HG02642 (cell line): ENCODE data around the gene SNTB2.

ENCODE experiments used
- ATAC-seq: cut with Tn5 transposase; IDR thresholded peaks from one replicate; pipeline ENCODE4 v1.9.1; 2021; ENCODE audit warnings: mild to moderate bottlenecking; ENCODE audit not compliant: unreplicated experiment, poor library complexity

SNTB2 gene

DNA sequence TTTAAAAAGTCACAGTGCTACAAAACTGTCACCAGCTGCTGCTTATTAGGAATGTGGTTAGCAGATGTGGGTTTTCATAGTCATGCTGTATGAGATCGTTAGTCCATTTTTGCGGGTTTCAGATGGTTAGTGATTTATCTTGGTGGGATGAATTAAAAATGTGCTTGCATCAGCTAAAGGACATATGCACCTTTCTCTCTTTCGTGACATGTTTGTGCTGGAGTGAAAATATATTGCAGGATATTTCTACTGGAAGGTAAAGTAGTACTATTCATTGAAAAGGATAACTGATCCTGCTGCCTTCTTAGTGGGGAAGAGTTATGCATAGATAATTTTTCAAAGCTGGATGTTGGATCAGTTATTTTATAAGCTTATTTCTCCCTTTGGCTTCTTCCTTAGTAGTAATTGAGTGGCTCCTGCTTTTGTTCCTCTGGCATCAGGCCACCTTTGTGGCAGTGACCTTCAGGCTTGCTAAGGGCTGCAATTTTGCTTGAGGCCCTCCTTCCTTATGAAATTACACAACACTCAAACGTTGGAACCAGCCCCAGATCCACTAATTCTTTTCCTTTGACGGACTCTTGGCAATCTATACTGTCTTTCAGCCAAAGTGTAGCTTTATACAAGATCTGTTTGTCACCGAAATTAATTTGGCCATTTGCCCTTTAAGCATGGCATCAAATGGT lies 7.5 kb upstream of the SNTB2 start:
- no peak for ATAC-seq

DNA sequence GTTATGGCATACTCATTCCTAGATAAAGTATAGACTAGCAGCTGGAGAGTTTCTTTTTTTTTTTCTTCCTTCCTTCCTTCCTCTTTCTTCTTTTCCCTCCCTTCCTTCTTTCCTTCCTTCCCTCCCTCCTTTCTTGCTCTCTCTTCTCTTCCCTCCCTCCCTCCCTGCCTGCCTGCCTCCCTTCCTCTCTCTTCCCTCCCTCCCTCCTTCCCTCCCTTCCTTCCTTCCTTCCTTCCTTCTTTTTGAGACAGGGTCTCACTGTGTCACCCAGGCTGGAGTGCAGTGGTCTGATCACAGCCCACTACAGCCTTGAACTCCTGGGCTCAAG lies 7.0 kb upstream of the SNTB2 start:
- no peak for ATAC-seq

DNA sequence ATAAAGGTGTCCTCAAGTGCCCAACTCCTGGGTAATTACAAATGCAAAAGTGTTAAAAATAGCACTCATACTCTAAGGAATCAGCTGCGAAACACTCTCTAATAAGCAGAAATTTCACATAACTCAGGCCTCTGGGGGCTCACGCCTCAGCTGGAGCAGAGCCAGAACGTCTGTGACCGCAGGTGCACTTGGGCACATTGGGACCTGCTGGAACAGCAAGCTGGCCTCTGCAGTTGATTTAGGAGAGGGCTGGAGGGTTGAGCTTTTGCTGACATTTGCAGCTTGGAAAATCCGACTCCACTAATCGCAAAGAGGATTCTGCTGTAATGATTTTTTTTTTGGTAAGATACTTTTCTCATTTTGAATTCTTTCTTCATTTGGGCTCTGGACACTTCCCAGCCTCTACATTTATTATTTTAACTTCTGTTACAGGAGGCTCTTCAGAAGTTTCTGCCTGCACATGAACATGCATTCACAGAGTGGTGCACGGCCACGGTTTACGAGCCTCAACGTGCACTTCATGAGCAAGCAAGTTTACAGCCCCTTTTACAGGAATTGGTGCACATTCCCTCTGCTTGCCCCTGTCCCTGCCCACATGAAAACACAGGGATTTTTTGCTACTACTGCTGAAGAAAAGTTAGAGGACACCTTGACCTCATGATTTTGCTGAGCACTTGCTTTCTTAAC lies 4.1 kb upstream of the SNTB2 start:
- ATAC-seq = no peak

DNA sequence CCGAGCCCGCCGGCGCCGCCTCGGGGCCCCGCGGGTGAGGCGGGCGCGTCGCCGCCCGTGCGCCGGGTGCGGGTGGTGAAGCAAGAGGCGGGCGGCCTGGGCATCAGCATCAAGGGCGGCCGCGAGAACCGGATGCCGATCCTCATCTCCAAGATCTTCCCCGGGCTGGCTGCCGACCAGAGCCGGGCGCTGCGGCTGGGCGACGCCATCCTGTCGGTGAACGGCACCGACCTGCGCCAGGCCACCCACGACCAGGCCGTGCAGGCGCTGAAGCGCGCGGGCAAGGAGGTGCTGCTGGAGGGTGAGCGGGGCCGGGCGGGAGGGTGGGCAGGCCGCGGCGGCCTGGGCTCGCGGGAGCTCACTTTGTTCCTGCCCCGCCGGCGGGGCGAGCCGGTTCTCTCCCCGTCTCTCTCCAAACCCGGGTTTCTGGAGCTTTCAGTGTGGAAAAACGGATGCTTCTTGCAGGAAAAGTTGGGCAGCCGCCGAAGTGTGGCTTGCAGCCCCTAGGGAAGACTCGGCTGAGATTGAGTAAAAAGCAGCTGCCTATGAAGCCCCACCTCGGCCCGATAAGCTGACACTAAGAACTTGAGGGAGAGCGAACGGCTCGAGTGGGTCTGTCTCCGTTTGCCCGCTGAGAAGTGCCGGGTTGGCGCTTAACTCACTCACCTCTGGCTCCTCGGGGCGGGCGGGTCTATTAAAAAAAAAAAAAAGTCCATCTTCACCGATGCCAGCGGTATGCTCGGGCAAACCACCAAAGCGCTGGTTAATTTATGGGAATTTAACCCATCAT lies 677 bp downstream of the SNTB2 start:
- ATAC-seq = peak; percentile 34

DNA sequence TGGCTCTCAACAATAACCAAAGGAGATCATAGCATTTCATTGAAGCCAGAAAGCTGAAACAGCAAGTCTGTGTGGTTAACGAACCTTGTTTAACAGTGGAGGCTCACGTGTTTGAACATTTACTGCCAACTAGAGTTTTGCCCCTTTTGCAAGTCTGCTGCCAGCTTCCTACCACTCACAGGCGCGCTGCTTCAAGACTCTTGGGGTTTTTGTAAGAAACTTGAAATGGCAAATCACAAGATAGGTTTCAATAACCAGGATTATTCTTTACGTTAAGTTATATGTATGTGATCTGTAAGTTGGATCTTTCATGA lies 1.2 kb downstream of the SNTB2 start:
- no peak for ATAC-seq

DNA sequence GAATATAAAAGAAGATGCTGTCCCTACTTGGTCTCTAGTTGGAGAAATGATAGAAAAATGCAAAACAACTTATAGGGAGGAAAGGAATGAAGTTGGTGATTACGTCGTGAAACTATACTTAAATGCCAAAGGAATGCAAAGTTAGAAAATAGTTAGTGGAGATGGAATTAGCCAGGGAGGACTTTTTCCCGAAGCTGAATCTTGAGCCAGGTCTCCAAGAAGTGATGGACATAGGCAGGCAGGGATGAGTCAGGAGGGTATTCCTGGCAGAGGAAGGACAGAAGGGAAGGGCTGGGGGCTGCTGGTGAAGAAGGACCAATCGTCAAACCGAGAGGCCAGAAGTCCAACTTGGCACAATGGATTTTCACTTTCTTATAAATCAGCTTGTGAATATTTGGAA lies 1.8 kb downstream of the SNTB2 start:
- no peak for ATAC-seq

DNA sequence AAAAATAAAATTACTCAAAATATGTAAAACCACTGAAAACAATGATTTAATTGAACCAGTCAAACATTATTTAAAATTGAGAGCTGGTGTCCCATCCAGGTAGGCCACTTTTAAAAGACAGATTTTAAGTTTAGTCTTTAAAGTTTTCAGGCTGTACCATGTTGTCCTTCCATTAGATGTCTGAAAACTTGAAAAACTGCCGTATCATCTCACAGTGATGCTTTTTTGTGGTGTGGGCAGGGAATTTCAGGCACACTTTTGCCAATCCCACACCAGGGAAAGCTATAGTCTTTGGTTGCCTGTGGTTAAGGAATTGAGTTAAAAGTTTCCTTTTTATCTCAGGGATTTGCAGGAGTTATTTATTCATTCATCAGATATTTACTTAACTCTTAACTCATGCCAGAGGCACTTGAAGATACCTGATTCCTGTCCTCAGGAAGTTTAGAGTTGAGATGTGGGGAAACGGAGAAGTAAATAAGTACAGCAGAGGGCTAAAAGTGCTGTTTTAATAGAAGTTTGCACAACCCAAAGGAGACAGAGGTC lies 3.2 kb downstream of the SNTB2 start:
- ATAC-seq = no peak

DNA sequence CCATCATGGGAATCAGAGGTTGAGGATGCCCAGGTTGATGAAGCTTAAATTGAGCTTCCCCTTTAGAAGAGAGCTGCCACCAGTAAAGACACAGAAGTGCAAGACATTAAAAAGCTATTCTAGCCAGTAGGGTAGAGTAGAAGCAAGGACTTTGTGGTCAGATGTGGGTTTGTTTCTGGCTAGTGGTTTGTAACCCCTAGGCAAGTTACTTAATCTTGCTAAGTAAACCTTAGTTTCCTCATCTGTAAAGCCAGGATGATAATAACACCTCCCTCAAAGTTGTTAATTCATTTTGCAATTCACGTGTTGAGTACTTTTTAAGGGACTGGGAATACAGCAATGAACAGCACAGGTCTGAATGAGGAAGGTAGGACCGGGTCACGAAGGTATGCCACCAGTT lies 3.6 kb downstream of the SNTB2 start:
- ATAC-seq = no peak

DNA sequence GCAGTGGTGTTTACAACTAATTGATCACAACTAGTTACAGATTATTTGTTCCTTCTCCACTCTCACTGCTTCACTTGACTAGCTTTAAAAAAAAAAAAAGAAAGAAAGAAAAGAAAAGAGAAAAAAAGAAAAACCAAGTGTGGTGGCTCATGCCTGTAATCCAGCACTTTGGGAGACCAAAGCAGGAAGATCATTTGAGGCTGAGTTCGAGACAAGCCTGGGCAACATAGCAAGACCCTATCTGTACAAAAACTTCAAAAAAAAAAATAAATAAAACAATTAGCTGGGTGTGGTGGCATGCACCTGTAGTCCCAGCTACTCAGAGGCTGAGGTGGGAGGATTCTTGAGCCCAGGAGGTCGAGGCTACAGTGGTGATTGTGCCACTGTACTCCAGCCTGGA lies 4.2 kb downstream of the SNTB2 start:
- ATAC-seq = no peak

DNA sequence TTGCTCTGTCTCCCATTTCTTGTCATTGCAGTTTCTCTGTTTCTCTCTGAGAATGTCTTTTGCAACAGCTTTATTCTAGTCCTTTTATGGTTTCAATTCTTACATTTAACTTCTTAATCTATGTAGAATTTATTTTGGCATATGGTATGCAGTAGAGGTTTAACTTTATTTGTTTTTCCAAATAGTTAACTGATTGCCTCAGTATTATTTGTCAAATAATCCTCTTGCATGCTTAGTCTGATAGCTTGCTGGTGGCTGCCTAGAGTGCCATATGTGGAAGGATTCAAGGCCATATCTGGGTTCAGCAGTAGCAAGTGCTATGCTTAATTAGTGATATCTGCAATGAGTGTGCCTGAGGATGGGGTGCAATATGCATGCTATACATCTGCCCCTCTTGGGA lies 6.9 kb downstream of the SNTB2 start:
- no peak for ATAC-seq

DNA sequence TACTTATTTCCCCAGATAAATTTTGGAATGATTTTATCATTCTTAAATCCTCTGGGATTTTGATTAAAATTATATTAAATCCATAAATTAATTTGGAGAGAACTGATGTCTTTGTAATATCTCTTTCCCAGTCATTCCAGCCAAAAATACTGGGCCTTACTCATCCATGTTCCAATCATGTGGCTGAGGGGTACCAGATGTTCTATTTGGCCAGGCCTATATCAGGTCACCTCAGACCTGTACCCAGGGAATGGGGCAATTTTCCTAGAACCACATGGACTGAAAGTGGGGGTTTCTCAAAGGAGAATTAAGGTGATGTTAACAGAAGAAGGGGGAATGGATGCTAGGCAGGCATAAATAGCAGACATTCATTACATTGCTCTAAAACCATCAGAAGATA lies 7.5 kb downstream of the SNTB2 start:
- ATAC-seq = no peak

DNA sequence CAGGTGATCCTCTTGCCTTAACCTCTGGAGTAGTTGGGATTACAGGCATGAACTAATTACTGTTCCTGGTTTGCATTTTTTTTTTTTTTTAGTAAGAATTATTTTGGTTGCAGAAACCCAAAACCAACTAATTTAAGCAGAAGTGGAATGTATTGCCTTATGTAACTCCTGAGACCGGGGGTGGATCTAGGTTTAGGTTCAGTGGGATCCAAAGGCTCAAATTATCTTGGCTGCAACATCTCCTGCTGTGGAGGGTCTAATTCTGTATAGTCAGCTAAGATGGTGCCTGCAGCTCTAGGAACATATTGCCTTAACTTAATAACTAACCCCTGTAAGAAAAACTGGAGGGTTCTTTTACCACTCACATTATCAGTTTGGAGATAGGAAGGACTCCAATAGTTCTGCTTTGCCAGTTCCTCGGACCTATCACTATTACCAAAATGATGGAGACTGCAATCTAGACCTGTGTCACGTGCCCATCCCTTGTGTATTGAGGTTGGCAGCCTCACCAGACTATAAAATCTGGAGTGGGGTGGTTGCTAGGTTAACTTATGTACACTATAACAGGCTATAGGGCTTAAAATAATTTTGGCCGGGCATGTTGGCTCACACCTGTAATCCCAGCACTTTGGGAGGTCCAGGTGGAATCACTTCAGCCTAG lies 8.5 kb downstream of the SNTB2 start:
- no peak for ATAC-seq

DNA sequence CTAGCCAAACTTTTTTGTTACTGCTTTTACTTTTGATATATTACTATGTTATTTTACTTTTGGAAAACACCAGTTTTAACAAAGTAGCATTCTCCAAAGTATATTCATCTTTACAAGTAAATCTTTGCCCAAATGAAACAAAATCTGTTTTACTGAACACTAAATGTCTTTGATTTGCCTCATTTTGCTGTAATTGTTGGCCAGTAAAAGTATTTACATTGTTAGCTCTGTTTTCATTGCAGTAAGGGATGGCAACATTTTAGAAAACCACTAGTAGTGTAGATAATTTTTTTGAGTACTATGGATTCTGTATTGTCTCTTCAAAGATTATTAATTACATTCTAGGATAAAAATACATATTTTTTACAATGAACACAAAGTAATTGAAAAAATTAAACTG lies 10.6 kb downstream of the SNTB2 start:
- no peak for ATAC-seq

DNA sequence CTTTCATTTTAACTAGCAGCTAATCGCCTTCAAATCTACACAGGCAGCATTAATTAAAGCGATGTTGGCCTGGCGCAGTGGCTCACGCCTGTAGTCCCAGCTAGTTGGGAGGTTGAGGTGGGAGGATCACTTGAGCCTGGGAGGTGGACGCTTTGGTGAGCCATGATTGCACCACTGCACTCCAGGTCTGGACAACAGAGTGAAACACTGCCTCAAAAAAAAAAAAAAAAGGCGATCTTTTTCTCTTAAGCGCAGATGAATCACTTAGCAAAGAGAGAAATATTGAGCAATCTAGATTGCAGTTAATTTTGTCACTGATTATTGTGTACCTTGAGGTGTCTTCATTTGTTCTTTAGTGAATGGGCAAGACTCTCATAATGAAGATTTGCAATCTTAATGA lies 12.4 kb downstream of the SNTB2 start:
- ATAC-seq = no peak

DNA sequence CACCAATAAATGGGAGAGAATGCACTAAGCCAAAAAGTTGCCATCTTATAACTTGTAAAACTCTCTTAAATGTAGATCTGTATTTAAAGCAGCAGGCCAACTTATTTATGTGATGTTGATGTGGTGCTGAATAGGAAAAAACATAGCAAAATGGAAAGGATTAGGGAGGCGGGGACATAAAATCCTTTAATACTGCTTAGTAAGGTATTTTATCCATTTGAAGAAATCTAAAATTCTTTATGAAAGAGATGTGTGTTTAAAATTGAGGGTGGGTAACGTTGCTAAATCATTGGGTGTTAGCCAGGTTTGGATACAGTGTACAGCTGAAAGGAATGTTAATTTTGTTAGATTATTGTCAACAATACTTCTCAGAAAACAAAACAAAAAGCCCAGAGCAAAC lies 14.3 kb downstream of the SNTB2 start:
- ATAC-seq = no peak

DNA sequence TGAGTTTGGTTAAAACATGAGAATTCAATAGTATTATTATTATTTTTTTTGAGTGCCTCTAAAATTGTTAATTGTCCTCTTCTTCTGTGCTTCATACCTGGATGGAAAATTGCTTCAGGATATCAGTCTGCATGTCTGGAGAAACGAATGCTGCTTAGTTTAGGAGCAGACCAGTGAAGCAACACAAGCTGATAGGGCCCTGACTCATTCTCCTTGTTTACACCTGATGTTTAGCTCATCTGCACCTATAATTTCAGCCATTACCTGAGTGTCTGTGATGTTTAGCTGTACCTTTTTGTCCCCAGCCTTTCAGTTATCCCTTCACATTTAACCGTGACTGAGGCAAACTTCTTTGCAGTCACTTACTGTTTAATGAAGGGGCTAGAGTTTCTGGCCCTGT lies 14.8 kb downstream of the SNTB2 start:
- ATAC-seq = no peak

DNA sequence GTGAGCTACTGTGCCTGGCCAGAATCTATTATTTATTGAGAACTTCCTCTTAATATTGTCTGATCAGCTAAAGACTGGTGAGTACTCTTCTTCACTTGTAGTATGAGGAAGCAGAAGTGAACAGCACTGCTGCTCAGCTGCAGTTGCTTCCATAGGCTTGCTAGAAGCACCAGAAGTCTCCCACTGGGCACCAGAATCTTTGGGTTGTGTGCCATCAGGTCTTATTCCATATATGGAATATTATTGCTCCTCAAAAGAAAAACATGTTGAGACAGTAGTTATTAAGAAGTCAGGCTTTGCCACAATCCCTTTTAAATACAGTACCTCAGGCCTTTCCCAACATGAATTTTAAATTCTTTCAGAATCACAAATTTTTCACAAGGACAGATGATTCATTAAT lies 17.2 kb downstream of the SNTB2 start:
- ATAC-seq = no peak

DNA sequence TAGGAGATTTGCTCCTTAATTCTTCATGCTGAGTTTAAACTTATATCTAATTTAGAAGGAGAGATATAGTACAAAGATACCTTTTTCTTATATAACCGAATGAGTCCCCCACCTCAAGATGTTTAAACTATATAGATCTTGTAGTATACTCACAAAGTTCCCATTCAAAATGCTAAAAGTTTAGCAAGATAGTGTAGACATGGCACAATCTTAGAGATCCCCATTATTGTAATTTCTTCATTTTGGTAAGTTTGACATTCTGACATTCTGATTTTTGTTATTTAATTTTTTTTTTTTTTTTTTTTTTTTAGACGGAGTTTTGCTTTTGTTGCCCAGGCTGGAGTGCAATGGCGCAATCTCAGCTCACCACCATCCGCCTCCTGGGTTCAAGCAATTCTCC lies 22.8 kb downstream of the SNTB2 start:
- no peak for ATAC-seq

DNA sequence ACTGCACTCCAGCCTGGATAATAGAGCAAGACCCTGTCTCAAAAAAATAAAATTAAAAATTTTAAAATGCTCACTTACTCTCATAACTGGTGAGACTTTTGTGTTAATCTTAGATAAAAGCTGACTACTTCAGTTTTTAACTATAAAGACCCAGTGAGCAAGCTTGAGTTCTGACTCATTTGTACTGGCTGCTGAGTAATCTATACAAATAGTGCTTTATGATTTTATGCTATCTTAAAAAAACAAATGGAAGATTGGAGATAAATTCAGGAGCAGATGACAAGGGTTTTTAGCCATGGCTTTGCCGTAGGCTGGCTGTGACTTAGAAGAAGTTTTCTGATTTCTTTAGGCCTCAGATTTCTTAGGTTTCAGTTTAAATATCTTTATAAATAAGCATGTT lies 30.5 kb downstream of the SNTB2 start:
- ATAC-seq = no peak

DNA sequence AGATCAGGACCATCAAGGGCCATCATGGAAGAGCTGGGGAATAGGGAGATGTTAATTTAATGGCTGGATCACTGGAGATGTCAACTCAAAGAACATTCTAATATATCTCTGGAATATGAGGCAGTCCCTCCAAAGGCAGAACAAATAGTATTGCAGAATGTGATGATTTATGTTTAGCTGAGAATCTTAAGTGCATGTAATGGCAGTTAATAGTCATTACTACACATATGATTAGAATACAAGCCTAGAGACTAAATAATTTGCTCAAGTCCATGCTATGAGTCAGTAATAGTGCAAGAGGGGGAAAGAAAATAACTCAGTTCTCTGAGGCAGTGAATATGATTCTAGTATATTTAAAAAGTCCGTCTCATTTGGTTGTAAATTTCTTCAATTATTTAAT lies 32.3 kb downstream of the SNTB2 start:
- no peak for ATAC-seq

DNA sequence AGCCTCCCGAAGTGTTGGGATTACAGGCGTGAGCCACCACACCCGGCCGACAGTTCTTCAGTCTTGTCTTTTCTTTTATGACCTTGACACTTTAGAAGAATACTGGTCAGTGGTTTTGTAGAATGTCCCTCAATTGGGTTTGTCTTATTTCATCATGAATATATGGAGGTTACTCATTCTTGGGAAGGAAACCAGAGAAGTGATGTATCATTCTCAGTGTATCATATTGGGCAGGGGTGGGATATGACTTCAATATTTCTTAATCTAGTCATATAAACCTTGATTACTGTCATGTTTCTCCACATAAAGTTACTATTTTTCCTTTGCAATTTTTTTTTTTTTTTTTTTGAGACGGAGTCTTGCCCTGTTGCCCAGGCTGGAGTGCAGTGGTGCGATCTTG lies 36.9 kb downstream of the SNTB2 start:
- no peak for ATAC-seq
